GM12892 (cell line): ENCODE data around the gene LRRC45.

Experiments
- DNase-seq: peaks from one replicate; pipeline ENCODE4 v3.0.0; 2011; ENCODE audit not compliant: insufficient read length
- FAIRE-seq: peaks from 2 replicates; lab custom pipeline; 2011; peaks lifted over from hg19 to GRCh38; lab: Jason Lieb, UNC
- POLR2A ChIP-seq: IDR thresholded peaks from 2 replicates; pipeline ENCODE4 v1.6.1; 2011; ENCODE audit warnings: low read depth, low read length, control low read depth
- POLR2AphosphoS5 ChIP-seq: IDR thresholded peaks from 2 replicates; pipeline ENCODE4 v1.6.1; 2011; ENCODE audit warnings: low read depth, low read length, control low read depth
- TAF1 ChIP-seq: IDR thresholded peaks from 2 replicates; pipeline ENCODE4 v1.6.1; 2011; ENCODE audit warnings: low read depth, mild to moderate bottlenecking, control low read depth, low read length, borderline replicate concordance

The LRRC45 gene

DNA sequence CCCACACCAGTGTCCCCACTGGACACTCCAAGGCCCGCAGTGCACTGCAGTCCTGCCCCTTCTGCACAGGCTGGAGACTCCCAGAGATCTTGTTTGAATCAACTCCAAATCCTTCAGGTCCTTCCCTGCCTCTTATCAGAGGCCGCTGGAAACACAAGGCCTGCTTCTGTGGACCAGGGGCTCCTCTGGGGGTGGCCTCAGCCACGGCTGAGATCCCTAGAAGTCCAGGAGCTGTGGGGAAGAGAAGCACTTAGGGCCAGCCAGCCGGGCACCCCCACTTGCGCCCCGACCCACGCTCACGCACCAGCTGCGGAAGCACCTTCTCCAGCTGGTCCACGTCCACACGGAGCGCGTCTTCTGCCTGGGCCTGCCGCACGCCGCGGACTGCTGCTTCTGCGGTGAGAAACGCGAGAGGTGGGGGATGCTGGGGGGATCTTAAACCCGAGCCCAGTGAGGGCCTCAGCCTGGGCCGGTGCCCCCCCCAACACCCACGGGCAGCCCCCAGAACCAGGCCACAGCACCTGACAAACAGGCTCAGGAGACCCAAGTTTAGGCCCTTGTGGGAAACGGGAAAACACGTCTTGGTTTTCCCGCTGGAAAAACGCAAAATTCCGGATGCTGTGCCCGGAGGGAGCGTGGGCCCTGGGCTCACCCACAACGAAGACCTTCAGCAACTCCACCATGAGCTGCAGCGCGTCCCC, 4.0 kb upstream of the LRRC45 start:
- DNase-seq: no peak
- TF ChIP-seq TAF1 (no peak), POLR2A (no peak), POLR2AphosphoS5 (no peak)
- no peak for FAIRE-seq

DNA sequence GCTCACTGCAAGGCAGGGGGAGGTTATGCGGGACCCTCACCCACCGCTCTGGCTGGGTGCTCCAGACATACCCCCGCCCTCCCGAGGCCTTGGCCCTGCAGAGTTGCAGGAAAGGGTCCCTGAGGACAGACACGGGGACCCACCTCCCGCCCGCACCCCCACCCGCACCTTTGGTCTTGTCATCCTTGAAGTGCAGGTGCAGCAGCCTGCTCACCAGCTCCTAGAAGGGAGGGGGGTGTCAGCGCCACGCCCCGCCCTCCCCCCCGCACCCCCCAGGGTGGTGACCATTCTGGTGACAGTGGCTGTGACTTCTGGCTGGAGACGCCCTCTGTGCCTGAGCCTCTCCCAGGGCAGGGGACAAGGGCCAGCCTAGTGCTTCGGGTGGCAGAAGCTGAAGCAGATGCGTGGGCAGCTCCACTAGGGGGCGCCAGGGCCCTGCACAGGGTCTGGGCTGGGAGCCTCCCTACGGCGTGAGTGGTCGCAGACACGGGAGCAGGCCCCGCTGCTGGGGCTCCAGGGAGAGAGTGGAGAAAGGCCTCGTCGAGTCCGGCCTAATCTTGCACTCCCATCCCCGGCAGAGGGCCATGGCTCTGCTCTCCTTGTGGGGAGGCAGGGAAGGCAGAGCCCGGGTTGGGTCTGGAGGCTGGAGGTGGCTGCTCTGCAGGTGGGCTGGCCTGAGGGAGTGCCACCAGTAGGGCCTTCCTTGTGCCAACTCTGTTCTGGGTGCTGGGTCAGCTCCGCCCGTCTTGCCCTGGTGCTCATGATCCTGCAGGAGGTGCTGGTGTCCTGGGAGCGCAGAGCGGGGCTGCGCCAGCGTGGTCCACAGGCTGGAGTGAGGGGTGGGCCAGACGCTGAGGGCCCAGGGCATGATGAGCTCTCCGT, 3.2 kb upstream of the LRRC45 start:
- FAIRE-seq (peak; percentile 94), DNase-seq (peak; percentile 82)

DNA sequence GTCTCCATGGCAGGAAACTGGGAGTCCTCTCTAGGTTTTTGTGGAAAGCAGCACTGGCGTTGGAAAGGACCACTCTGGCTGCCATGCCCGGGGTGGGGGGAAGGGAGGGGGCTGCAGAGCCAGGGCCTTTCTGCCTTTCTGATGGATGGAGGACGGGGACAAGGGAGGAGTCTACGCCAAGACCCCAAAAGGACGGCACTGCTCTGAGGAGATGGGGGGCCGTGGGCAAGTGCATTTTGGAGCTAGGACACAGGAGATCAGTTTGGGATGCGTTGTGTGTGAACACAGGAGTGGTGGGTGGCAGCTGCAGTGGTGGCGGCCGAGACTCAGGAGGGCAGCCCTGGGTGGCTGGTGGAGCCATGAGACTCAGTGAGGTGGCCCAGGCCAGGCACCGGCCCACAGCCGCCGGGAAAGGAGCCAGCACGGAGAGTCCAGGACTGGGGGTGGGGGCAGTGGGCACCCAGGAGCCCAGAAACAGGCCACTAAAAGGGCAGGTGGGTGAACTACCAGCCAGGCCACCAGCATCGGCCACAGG, 2.5 kb upstream of the LRRC45 start:
- TF ChIP-seq TAF1 (no peak), POLR2A (no peak), POLR2AphosphoS5 (no peak)
- no peak for DNase-seq
- no peak for FAIRE-seq

More for the DNA sequence above, 3.2 kb upstream of the LRRC45 start:
- no peak for TF ChIP-seq TAF1

DNA sequence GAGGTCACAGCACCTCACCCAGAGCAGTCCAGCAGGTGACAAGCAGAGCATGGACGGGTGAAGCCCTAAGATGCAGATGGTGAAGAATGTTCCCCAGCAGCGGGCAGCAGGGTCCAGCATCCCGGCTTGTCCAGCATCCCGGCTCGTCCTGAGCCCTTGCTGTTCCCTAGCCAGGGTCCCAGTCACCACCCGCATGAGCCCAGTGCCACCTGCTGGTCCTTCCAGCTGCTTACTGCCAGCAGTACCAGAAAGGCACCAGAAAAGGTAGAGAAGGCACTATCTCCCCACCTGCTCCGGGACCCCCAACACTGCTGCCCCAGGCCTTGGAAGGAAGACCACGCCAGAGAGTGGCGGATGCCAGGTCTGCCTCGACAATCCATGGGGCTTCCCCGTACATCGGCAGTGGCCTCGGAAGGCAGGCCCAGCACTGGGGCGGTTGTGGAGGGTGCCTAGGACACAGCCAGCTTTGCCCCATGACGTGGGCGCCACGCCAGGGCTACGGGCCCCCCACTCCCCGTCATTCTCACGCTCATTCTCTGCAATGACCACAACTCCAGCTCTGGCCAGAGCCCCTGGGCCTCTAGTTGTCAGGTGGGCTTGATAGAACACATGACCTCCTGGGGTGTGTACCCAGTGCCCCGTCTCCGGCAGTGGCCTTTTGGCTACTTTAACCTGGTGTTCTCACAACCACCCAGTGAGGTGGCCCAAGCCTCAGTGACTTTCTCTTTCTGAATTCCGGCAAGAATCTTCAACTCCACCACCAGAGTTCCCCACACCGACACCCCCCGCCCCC, 1.8 kb upstream of the LRRC45 start:
- TF ChIP-seq POLR2AphosphoS5 (no peak), TAF1 (no peak), POLR2A (no peak)
- peak; percentile 90 for FAIRE-seq
- DNase-seq: no peak

DNA sequence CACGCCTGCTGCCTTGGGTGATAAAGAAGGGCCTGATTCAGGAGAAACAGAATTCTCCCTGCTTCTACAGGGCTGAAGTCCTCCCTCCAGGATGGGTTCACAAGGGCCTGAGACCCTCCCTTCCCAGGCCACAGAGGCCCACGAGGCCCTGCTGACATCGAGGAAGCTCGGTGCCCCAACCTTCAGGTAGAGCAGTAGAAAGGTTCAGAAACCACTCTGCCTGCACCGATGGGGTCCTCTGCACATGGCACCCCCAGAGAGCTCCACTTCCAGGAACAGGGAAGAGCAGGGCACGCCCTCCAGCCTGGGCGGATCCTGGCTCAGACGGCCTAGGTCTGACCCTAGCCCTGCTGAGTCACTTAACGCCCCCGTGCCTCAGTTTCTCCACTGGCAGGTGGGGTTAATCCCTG, 1.2 kb upstream of the LRRC45 start:
- no peak for DNase-seq
- TF ChIP-seq POLR2AphosphoS5: no peak
- no peak for FAIRE-seq

DNA sequence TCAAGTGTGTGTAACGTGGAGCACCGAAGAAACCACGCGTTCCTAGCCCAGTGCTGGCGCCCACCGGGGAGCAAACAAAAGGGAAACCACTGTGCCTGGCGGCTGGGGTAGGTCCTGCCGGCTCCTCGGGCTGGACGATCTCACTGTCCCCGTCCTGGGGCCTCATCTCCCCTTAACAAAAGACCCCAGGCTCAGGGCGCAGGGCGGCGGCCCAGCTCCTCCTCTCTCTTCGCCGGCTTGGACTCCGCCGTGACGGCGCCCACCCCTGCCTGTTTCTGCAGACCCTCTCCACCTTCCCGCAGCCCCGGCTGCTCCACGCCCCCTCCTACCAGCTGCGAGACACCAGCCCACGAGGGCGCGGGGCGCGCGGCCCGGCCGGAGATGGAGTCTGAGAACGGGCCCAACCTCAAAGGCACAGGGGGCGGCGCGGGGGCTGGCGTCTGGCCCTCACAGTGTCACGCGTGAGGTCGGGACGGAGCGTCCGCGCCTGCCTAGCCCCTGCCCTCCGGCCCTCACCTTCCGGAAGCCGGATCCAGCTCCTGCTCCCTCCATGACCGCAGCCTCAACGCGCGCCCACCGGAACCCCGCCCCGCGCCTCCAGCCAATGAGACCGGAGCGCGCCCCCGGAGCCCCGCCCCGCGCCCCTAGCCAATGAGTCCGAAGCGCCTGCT, 660 bp upstream of the LRRC45 start, which contains the start of gene CENPX:
Gene CENPX (minus strand): TSS at position 569 of the 671 bp plus-strand sequence. CDS start 17 bp downstream, at position 552.
- no peak for FAIRE-seq
- peak; percentile 49; the same call in 1 of the 2 replicates for TF ChIP-seq TAF1
- TF ChIP-seq POLR2A: peak; percentile 74; the same call in 1 of the 2 replicates
- TF ChIP-seq POLR2AphosphoS5: peak; percentile 38; the same call in 1 of the 2 replicates
- DNase-seq: no peak

DNA sequence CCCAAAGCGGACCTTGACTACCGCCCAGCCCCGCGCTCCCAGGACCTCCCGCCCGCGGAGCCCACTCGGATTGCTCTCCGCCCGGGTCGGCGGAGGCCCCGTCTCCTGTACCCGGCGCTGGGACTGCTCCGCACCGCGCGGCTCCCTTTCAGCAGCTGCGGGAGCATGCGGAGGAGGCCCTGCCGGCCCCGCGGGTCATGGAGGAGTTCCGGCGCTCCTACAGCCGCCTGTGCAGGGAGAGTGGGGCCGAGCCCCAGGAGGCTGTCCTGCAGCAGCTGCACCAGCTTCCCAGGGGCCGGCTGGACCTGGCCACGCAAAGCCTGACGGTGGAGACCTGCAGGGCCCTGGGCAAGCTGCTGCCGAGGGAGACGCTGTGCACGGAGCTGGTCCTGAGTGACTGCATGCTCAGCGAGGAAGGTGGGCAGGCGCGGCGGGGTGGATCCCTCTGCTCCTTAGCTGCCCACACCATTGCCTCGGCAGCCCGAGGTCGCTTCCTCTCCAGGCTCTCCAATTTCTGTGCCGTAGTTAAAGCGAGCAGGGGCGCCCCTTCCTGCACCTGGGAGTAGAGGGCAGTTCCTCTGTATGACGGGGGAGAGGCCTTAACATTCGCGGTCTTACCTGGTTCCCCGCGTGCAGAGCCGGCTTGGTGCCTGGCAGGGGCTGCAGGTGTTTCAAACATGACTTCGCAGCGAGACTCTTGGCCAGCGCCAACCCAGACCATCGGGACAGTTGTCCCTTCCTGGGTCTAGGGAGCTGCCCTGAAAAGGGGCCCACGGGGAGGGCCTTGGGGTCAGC, 539 bp downstream of the LRRC45 start:
- DNase-seq: no peak
- peak; percentile 33 for FAIRE-seq
- TF ChIP-seq POLR2AphosphoS5: no peak
- no peak for TF ChIP-seq POLR2A
- no peak for TF ChIP-seq TAF1

DNA sequence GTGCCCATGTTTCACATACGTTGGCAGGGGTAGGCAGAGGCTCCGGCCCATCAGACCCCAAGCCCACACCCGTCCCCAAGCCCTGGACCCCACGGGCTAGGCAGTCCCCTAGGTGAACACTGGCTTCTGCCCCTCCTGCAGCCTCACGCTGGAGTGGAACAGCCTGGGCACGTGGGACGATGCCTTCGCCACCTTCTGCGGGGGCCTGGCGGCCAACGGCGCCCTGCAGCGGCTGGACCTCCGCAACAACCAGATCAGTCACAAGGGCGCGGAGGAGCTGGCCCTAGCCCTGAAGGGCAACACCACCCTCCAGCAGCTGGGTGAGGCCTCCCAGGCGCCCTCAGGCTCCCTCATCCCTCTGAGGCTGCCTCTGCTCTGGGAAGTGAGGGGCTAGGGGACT, 1.8 kb downstream of the LRRC45 start:
- FAIRE-seq (no peak), DNase-seq (no peak)
- no peak for TF ChIP-seq TAF1
- TF ChIP-seq POLR2AphosphoS5: no peak
- no peak for TF ChIP-seq POLR2A

DNA sequence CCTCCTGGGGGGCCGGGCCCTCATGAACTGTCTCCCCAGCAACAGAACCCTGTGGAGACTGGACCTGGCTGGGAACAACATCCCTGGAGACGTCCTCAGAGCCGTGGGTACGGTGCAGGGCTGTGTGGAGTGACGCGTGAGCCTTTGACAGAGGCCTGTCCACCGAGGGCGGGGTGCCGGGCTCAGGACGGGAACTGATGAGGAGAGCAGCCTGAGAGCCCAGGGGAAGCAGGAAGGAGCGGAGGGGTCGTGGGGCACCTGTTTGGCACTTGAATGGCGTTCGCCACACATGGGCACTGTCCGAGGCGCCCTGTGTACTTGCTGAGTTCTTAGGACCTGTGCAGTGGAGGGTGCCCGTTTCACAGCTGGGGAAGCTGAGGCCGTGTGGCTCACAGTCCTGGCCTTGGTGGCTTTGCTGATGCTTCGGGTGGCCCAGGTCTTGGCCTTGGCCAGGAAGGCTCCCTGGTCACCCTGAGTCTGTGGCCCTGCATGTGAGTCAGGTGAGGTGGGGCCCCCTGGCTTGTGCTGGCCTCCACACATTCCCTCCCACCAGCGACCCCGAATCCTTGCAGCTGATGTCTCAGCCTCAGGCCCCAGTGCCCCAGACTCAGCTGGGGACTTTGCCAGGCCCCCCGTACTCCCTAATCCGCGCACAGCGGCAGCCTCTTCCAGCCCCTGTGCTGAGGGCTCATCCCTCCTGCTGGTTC, 2.4 kb downstream of the LRRC45 start:
- FAIRE-seq: no peak
- no peak for TF ChIP-seq TAF1
- no peak for TF ChIP-seq POLR2A
- TF ChIP-seq POLR2AphosphoS5: no peak

DNA sequence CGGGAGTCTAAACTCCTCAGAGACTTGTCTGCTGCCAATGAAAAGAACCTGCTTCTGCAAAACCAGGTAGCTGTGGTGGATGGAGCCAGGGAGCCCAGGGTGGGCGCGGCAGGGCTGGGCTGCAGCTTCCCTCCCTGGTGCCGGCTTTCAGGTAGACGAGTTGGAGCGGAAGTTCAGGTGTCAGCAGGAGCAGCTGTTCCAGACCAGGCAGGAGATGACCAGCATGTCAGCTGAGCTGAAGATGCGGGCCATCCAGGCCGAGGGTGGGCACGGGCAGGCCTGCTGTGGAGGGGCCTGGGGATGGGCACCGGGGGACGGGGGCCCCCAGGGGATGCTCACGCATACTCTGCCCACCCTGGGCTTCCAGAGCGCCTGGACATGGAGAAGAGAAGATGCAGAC, 5.1 kb downstream of the LRRC45 start:
- FAIRE-seq: no peak
- TF ChIP-seq TAF1 (no peak), POLR2A (no peak), POLR2AphosphoS5 (no peak)
- DNase-seq: no peak

More for the DNA sequence above, 2.4 kb downstream of the LRRC45 start:
- no peak for DNase-seq
